ENCODE measurements around the gene EEF1A2. TPM values are rescaled to one million over a fixed set of nuclear protein-coding genes. Genes with fewer than 3 reads are reported as not detected.

The EEF1A2 gene
- total RNA-seq, 1 donor from 2014 or later, result 55.3 TPM

DNA sequence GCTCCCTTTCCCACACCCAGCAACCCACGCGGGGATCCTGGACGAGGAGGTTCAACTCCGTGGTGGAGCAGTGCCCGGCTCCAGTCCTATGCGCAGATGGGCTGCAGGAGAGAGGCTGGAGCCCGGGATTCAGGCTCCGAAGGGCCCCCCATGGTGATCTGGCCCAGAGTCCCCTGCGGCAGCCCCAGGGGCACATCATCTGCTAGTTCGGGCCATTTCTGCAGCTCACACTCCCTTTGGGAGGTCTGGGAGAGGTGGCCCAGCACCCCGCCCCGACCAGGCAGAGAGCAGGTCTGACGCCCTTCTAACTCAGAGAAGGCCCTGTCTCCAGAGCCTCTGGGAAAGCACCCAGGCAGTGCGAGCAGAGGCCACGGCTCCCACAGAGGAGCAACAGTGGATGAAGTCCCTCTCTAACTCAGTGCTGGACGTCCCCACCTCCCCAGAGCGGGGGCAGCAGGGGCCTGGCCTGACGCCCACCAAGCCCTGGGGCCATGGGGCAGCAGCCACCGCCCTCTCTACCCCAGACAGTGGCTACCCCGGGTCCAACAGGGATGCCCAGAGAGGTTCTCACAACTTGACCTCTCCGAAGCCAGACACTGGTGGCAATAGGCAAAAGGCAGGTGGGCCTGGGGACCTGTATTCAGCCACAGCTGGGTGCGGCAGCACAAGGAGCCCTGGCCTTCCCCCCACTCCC lies 29.7 kb downstream of the EEF1A2 start:
- Mint-ChIP-seq H3K36me3 (ENCODE audit: unreplicated experiment) (no peaks in the 10 kb centered on the region), H3K4me3 (ENCODE audit: unreplicated experiment) (peak overlapping the region; percentile 93), H3K4me1 (ENCODE audit: low read depth, unreplicated experiment) (peaks cover 31% of the 10 kb centered on the region), H3K27me3 (ENCODE audit: unreplicated experiment) (peaks cover 6% of the 10 kb centered on the region), H3K27ac (ENCODE audit: unreplicated experiment) (peak overlapping the region; percentile 66), H3K9me3 (ENCODE audit: unreplicated experiment) (peaks cover 4% of the 10 kb centered on the region)
- no peak for DNase-seq
- TF ChIP-seq, protein P1, sequence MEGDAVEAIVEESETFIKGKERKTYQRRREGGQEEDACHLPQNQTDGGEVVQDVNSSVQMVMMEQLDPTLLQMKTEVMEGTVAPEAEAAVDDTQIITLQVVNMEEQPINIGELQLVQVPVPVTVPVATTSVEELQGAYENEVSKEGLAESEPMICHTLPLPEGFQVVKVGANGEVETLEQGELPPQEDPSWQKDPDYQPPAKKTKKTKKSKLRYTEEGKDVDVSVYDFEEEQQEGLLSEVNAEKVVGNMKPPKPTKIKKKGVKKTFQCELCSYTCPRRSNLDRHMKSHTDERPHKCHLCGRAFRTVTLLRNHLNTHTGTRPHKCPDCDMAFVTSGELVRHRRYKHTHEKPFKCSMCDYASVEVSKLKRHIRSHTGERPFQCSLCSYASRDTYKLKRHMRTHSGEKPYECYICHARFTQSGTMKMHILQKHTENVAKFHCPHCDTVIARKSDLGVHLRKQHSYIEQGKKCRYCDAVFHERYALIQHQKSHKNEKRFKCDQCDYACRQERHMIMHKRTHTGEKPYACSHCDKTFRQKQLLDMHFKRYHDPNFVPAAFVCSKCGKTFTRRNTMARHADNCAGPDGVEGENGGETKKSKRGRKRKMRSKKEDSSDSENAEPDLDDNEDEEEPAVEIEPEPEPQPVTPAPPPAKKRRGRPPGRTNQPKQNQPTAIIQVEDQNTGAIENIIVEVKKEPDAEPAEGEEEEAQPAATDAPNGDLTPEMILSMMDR (IDR thresholded peaks at IDR 0.05; ENCODE audit: partially characterized antibody, unreplicated experiment), result no peak

DNA sequence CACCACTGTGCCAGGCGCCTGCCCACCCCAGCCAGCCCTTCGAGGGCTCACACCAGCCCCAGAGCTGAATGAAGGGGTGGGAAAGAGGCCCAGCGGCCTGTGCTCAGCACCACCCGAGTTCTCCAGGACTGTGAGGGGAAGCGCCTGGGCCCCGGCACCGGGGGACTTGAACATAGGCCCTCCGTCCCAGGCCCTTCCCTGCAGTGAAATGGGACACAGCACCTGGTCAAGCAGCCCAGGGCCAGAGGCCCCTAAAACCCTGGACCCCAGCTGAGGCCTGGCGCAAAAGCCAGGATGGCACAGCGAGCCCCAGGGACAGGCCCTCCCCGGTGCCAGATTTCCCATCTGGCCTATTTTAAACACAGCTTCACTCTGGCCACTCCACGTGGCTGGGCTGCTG lies 30.5 kb downstream of the EEF1A2 start:
- Mint-ChIP-seq H3K4me3 (ENCODE audit: unreplicated experiment) (peak overlapping the region; percentile 83), H3K9me3 (ENCODE audit: unreplicated experiment) (peaks cover 4% of the 10 kb centered on the region), H3K27me3 (ENCODE audit: unreplicated experiment) (peaks cover 6% of the 10 kb centered on the region), H3K36me3 (ENCODE audit: unreplicated experiment) (no peaks in the 10 kb centered on the region), H3K4me1 (ENCODE audit: low read depth, unreplicated experiment) (peaks cover 32% of the 10 kb centered on the region), H3K27ac (ENCODE audit: unreplicated experiment) (peak overlapping the region; percentile 66)
- TF ChIP-seq, protein P1 (IDR thresholded peaks at IDR 0.05; ENCODE audit: partially characterized antibody, unreplicated experiment), result no peak
- DNase-seq, result no peak

DNA sequence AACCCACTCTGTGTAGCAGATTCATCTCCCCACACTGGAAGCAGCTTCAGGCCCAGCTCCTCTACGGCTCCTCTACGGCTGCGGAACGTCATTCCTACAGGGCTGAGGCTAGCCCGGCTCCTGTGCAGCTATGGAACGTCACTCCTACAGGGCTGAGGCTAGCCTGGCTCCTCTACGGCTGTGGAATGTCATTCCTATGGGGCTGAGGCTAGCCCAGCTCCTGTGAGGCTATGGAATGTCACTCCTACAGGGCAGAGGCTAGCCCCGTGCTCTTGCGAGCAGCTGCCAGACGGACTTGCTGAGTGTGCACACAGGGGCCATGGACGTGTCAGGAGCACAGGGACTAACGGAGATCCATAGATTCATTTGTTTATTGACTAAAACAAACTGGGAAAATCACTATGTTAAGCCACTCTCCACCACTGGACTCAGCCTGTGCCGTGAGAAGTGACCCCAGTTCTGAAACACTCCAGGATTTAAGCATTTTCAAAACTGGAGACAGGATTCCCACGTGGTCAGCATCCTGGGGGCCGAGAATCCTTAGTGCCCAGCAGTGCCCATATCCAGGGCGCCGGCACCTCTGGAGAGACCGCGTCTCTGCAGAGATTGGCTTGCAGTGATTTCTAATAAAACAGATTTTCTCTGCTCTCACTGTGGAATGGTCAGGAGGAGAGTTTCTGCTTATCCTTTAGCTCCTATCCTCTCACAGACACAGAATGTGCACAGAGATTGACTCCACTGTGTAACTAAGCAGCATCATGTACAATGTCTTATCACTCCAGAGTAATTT lies 31.4 kb downstream of the EEF1A2 start:
- Mint-ChIP-seq H3K4me3 (ENCODE audit: unreplicated experiment) (peak overlapping the region; percentile 63), H3K27me3 (ENCODE audit: unreplicated experiment) (peaks cover 10% of the 10 kb centered on the region), H3K9me3 (ENCODE audit: unreplicated experiment) (peaks cover 8% of the 10 kb centered on the region), H3K4me1 (ENCODE audit: low read depth, unreplicated experiment) (peaks cover 40% of the 10 kb centered on the region), H3K27ac (ENCODE audit: unreplicated experiment) (peak overlapping the region; percentile 75), H3K36me3 (ENCODE audit: unreplicated experiment) (no peaks in the 10 kb centered on the region)
- DNase-seq, result no peak
- TF ChIP-seq, protein P1 (IDR thresholded peaks at IDR 0.05; ENCODE audit: partially characterized antibody, unreplicated experiment), result no peak

GRCh38 chr20:63466861-63467260 lies 32.0 kb downstream of the EEF1A2 start:
- Mint-ChIP-seq H3K27ac (ENCODE audit: unreplicated experiment) (peak overlapping the region; percentile 75), H3K4me3 (ENCODE audit: unreplicated experiment) (peak overlapping the region; percentile 63), H3K27me3 (ENCODE audit: unreplicated experiment) (peaks cover 11% of the 10 kb centered on the region), H3K36me3 (ENCODE audit: unreplicated experiment) (no peaks in the 10 kb centered on the region), H3K4me1 (ENCODE audit: low read depth, unreplicated experiment) (peaks cover 41% of the 10 kb centered on the region), H3K9me3 (ENCODE audit: unreplicated experiment) (peaks cover 9% of the 10 kb centered on the region)
- DNase-seq, result no peak
- TF ChIP-seq, protein P1 (IDR thresholded peaks at IDR 0.05; ENCODE audit: partially characterized antibody, unreplicated experiment), result no peak

All from glutamatergic neuron (in vitro differentiated cells).